AML-193 (cell line): ENCODE measurements around the gene FSTL4.

Experiments
- DNase-seq, 2 experiments: peaks; one replicate each; lab custom pipeline; 2025; lab: John Stamatoyannopoulos, UW

Gene FSTL4

GRCh38 chr5:133364936-133365707 is 247.2 kb downstream of the FSTL4 start:
- DNase-seq = no peak

- DNase-seq = no peak
Measured at GRCh38 chr5:133363807-133364587, 248.3 kb downstream of the FSTL4 start.

GRCh38 chr5:133362438-133362837 is 249.9 kb downstream of the FSTL4 start:
- no peak for DNase-seq

DNA sequence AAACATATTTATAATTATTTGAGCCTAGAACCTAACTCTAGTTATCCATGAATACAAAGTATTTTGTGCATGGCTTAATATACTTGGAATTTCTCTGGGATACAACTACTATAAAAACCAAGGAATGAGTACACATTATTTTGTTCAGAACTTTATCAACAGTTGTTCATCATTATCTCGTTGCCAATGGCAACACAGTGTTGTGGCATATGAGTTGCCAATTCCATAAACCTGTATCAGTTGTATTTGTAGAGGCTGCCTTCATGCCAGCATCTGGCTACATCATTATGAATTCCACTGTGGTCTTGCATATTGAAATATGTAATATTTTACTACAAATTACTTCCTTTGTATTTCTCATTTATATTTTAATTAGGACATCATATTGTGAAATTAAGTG is 250.4 kb downstream of the FSTL4 start:
- DNase-seq = no peak

DNA sequence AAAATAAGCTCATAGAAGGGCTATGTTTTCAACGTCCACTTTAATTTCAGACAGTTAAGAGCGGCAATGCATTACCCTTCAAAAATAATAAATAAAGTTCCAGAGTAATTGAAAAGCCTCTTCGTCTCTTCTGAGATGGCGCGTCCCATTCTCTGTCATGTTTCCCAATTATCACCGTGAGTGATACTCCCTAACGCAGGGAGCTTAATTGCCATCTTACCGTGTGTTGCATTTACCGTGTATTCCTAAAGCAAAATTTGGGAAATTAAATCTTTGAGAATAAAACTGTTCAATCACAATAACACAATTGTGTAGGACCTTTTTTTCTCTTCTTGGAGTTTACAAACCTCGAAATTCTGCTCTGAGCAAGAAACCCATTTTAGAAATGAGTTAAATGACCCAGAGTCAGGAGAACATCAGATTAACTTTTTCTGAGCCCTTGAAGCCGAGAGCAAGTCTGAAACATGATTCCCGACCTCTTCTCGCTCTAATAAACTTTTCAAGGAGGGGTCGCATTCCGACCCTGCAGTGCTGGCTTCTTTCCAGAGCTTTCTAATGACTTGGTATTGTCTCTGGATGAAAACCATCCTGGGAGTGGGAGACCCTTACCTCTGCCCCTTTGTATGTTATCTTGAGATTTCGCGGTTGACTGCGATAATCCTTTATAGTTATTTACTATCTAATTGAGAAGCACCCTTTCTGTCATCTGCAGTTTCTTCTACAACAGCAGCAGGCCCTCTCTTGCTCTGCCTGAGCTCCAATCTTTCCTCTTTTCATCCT is 251.5 kb downstream of the FSTL4 start:
- DNase-seq = no peak

- no peak for DNase-seq
Measured at GRCh38 chr5:133359861-133360260, 252.5 kb downstream of the FSTL4 start.

DNA sequence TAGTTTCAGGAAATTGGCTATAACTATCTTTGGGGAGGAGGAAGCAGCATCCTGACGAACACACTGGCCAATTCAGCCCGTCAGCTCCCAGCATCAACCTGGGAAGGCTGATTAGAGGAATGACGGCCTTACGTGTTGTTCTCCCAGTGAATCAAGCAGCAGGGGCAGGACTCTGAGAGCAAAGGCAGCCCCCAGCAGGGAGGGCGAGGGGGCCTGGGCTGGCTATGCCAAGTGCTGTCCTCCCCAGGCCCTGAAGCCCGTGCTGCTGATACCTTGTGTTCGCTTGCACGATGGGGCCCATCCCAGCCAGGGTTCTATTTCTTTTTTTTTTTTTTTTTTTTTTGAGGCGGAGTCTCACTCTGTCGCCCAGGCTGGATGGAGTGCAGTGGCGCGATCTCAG is 254.1 kb downstream of the FSTL4 start:
- no peak for DNase-seq

DNA sequence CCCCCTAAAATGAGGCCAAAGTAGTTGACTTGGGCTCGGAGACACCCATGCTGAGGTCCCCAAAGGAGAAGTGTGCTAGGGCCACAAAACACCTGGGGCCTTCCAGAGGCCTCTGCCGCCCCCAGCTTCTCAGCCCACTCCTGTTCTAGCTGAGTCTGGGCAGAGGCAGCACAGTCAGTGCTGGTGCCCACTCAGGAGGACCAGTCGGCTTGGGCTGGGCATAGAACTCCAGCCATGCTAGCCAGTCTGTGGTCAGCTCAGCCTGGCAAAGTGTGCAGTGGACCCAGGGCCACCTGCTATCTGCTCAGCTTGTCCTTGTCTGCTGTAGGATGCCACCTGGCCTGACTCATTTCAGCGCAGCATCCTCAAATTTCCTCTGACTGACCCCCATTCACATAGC is 254.6 kb downstream of the FSTL4 start:
- no peak for DNase-seq

DNA sequence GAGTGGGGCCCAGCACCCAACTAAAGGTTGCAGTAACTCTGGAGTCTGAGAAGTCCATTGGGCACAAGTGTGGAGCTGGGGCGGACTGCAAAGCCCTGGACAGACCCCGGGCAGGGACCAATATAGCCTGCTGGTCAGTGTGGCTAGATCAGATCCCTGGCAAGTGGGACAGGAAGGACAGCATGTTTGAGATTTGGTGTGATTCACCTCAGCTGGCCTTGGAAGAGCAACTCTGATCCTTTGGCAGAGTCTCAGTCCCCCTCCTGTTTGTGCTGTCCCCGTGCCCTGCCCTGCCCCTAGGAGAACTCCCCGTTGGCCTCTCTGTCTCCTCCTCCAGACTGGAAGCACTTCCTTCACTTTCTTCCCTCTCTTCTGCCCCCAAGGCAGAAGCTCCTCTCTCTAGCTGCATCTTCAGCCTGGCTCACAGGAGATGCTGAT is 255.3 kb downstream of the FSTL4 start:
- DNase-seq = no peak

DNA sequence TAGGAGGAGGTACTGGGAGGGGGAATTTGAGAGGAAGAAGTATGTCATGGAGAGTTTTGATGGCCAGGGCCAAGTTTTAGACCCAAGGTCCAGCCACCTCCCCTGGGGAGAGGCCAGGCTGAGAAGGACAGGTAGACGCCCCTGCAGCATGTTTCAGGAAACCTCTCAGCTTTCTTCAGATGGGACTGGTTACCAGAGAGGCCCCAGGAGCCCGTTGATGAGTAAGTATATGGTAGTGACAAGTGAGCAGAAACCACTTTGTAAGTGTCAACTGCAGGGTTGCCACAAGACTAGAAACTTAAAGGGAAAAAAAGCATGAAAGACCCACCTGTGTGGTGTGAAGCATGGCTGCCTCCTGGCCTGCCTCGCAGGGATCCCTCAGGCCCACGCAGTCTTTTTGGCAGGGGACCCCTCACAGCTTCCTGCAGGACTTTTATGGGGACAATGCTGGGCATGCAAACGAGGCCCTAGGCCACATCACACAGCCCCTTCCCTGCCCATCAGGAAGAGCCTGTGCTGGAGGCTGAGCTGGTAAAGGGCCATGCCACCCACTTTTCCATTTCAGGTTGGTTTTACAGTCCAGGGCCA is 255.9 kb downstream of the FSTL4 start:
- no peak for DNase-seq

DNA sequence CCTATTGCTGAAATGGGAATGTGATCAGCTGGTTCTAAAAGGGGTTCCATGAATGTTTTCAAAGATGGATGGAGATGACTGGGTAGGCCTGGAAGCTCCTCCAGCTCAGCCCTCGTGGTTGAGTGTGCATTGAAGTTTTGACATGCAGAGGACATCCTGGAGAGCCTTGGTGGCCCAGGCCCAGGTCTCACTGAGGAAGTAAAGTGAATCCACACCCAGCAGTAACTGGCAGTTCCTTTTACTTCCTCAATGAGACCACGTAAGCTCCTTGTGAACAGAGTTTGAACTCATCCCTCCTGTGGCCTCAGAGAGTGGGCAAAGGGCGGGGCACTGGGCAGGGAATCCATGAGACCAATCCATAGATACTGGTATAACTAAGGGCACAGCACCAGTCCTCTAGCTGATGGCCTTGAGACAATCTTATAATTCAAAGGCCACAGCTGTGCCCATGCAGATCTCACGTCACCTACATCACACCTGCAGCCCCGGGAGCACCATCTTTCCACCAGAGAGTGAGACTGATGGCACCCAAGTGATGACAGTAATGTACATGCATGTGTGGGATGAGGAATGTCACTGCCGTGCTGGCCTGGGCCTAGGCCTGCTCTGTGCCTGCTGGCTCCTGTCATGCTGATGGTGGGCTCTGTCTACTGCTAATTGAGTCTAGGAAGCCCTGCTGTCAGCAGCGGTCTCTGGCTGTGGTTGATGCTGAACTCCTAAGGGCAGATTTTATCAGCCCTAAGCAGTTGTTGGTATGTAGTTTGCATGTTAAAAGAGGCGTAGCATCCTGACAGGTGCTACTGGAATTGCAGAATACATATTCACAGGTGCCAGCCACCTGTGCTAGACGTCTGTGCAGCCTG is 257.8 kb downstream of the FSTL4 start:
- peak in 1 of 2 experiments; percentile 22 for DNase-seq

GRCh38 chr5:133353741-133354140 is 258.6 kb downstream of the FSTL4 start:
- no peak for DNase-seq

GRCh38 chr5:133348406-133348805 is 263.9 kb downstream of the FSTL4 start:
- no peak for DNase-seq

DNA sequence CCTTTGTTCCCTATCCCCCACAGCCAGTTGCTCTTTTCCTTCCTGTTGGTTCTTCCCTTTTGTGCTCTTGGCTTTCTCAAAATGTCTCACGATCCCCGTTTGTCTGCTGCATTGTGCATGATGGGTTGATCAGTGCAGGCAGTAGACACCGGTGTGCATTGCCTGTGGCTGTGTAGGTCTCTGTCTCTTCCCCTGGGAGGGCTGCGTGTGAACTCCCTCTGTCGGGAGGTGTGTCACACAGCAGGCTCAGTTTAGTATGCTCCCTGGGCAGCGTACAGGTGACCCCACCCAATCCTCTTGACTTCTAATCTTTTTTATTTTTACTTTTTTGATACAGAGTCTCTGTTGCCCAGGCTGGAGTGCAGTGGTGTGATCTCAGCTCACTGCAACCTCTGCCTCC is 265.3 kb downstream of the FSTL4 start:
- no peak for DNase-seq

DNA sequence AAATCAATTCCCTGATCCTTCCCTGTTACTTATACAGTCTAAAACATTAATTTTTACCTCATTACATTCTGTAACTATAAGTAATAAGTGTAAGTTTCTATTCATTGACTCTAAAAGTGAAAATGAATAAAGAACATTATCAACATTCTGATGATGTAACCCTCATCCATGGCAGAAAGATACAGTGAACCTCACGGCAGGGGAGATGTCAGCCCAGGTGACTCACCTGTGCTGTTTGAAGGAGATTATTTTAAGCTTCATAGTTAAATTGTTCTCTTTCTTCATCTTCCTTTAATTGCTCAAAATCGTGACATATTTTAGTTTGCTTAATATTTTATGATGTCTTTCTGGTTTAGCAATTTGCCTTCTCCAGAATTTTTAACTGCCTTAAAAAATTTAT is 268.1 kb downstream of the FSTL4 start:
- DNase-seq = no peak

DNA sequence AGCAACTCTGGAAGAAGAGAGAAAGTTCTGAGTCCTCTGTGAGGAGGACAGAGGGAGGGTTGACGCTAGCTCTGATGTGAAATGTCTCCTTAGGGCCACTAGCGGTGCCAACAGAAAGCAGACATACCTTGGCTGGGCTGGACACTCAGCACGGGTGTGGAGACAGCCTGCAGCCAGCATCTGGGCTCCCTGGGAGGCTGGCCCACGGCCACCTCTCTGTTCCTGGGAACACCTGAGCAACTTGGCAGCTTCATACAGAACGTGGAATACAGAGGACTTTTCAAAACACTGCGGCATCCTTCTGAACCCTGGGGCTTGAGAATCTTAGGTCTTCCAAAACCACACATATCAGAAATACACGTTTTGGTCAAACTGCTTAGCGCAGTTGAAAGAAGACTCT is 269.1 kb downstream of the FSTL4 start:
- DNase-seq = no peak

GRCh38 chr5:133341915-133342710 is 270.2 kb downstream of the FSTL4 start:
- DNase-seq = no peak

DNA sequence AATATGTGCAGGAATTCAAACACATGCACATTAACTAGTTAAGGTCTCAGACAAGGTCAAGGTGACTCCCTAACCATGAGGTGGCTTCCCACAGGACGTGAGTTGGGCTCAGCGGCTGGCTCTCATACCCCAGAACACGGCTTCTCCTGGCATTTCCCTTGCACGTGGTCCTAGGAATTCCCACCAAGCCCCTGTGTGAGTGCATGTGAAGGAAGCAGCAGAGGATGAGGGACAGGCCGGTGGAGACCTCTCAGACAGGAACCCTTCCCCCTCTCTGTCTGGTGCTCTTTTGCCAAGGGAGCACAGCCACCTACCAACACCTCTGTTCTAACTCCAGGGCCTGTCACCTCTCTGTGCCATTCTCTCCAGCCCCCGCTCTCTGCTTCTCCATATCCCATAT is 271.0 kb downstream of the FSTL4 start:
- no peak for DNase-seq

DNA sequence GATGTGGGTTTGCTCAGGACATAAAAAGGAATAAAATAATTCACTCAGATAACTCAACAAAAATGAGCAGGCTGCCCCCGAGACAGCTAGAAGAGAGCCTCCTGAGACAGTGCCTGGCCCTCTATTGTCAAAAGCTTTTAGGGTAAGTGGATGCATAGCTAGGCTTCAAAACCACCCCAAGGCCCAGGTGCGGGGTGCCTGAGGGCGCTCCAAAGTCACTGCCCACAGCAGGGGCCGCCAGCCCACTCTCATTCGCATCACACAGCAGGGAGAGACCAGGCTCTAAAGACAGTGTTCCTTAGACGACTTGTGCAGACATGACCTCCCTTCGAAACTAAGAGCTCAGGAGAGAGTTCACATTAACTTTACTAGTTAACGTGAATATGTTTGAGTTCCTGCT is 271.5 kb downstream of the FSTL4 start:
- DNase-seq = no peak

- DNase-seq = no peak
Measured at GRCh38 chr5:133340002-133340755, 272.2 kb downstream of the FSTL4 start.
